Measurements from ENCODE around the gene GRB14.

DNA sequence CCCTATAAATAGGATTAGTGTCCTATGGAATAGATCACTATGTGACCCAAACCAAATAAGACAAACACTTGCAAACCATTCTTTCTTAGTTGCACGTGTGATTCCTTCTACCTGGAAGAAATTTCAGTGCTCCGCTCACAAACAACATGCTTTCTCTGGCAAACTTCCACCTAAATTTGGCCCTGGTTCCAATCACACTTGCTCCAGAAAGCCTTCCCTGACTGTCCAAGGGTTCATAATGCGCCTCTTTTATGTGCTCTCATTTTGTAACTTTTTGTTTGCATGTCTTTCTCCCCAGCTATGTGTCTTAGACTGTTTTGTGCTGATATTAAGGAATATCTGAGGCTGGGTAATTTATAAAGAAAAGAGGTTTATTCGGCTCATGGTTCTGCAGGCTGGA, 69.8 kb downstream of the GRB14 start:
- no peak for TF ChIP-seq POLR2A (IDR thresholded peaks at IDR 0.05)
- TF ChIP-seq, protein P1, sequence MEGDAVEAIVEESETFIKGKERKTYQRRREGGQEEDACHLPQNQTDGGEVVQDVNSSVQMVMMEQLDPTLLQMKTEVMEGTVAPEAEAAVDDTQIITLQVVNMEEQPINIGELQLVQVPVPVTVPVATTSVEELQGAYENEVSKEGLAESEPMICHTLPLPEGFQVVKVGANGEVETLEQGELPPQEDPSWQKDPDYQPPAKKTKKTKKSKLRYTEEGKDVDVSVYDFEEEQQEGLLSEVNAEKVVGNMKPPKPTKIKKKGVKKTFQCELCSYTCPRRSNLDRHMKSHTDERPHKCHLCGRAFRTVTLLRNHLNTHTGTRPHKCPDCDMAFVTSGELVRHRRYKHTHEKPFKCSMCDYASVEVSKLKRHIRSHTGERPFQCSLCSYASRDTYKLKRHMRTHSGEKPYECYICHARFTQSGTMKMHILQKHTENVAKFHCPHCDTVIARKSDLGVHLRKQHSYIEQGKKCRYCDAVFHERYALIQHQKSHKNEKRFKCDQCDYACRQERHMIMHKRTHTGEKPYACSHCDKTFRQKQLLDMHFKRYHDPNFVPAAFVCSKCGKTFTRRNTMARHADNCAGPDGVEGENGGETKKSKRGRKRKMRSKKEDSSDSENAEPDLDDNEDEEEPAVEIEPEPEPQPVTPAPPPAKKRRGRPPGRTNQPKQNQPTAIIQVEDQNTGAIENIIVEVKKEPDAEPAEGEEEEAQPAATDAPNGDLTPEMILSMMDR (IDR thresholded peaks at IDR 0.05 in 8 of 11, conservative IDR thresholded peaks at IDR 0.05 in 3 of 11) = no peak

All from spleen (tissue), 7 donors.